Measurements from ENCODE around the gene BTD.
"Not testable (repeated sequence)": the region's sequence is repeated elsewhere in the genome, so short reads cannot be mapped to it uniquely, and the experiment has no call there.

The BTD gene

GRCh38 chr3:15601399-15602145 lies at the start of gene BTD, which contains the start of gene HACL1:
TSS of gene BTD (plus strand) at chr3:15601745. CDS start at chr3:15635440, 33,695 bp downstream.
TSS of gene HACL1 (minus strand) at chr3:15601569. CDS start at chr3:15601463, 106 bp downstream.
- DNase-seq (ENCODE audit: low read depth) = peak; percentile 96

GRCh38 chr3:15551902-15552301 lies 49.6 kb upstream of the BTD start:
- no peak for DNase-seq (ENCODE audit: low read depth)

- no peak for DNase-seq (ENCODE audit: low read depth)
Observed at GRCh38 chr3:15553749-15554148, 47.8 kb upstream of the BTD start.

- DNase-seq (ENCODE audit: low read depth) = no peak
Observed at GRCh38 chr3:15556512-15556911, 45.0 kb upstream of the BTD start.

GRCh38 chr3:15557511-15557946 lies 44.0 kb upstream of the BTD start:
- DNase-seq (ENCODE audit: low read depth) = no peak

GRCh38 chr3:15558581-15558980 lies 43.0 kb upstream of the BTD start:
- no peak for DNase-seq (ENCODE audit: low read depth)

GRCh38 chr3:15562560-15562959 lies 39.0 kb upstream of the BTD start:
- DNase-seq (ENCODE audit: low read depth) = no peak

- DNase-seq (ENCODE audit: low read depth) = no peak
Observed at GRCh38 chr3:15563190-15563589, 38.4 kb upstream of the BTD start.

- no peak for DNase-seq (ENCODE audit: low read depth)
Observed at GRCh38 chr3:15572138-15572537, 29.4 kb upstream of the BTD start.

- no peak for DNase-seq (ENCODE audit: low read depth)
Observed at GRCh38 chr3:15575446-15575845, 26.1 kb upstream of the BTD start.

- no peak for DNase-seq (ENCODE audit: low read depth)
Observed at GRCh38 chr3:15576475-15576874, 25.1 kb upstream of the BTD start.

- no peak for DNase-seq (ENCODE audit: low read depth)
Observed at GRCh38 chr3:15578289-15578867, 23.2 kb upstream of the BTD start.

GRCh38 chr3:15579051-15579450 lies 22.5 kb upstream of the BTD start:
- DNase-seq (ENCODE audit: low read depth) = no peak

GRCh38 chr3:15581471-15582394 lies 19.8 kb upstream of the BTD start:
- no peak for DNase-seq (ENCODE audit: low read depth)

- DNase-seq (ENCODE audit: low read depth) = no peak
Observed at GRCh38 chr3:15585111-15585845, 16.3 kb upstream of the BTD start.

GRCh38 chr3:15591242-15591641 lies 10.3 kb upstream of the BTD start:
- DNase-seq (ENCODE audit: low read depth) = no peak

GRCh38 chr3:15591928-15592327 lies 9.6 kb upstream of the BTD start:
- no peak for DNase-seq (ENCODE audit: low read depth)

- DNase-seq (ENCODE audit: low read depth) = no peak
Observed at GRCh38 chr3:15592968-15593367, 8.6 kb upstream of the BTD start.

GRCh38 chr3:15595955-15596354 lies 5.6 kb upstream of the BTD start:
- no peak for DNase-seq (ENCODE audit: low read depth)

GRCh38 chr3:15601046-15601398 lies 523 bp upstream of the BTD start:
- no peak for DNase-seq (ENCODE audit: low read depth)

- DNase-seq (ENCODE audit: low read depth) = no peak
Observed at GRCh38 chr3:15602146-15602536, 596 bp downstream of the BTD start.

- not testable (repeated sequence) for DNase-seq (ENCODE audit: low read depth)
Observed at GRCh38 chr3:15602816-15603215, 1.3 kb downstream of the BTD start.
